T-cell (primary cell): Measurements from ENCODE around the gene SF1. TPM values are rescaled to one million over a fixed set of nuclear protein-coding genes. Genes with fewer than 3 reads are reported as not detected.

Source experiments
- ATAC-seq, 4 experiments: fragments of 200-7000 bp in 3 of 4; fragments of 150-1000 bp in 1 of 4; cut with Tn5 transposase; replicated peaks in 1 of 4; 1 replicate in 3 of 4; 2 replicates in 1 of 4; pipeline ENCODE4 v1.10.0; 2021; ENCODE audit warnings: moderate library complexity in 3 of 4, mild to moderate bottlenecking in 2 of 4, moderate number of reproducible peaks in 1 of 4
- CTCF ChIA-PET, 2 donors: fragments of 300-600 bp; sonication (Branson Sonifier 250); formaldehyde crosslinking; loops; one replicate each; lab custom pipeline; 2022; ENCODE audit warnings: antibody characterized with exemption in 2 of 2; lab: Charles Lee
- POLR2A ChIA-PET, 2 donors: fragments of 300-600 bp; sonication (Branson Sonifier 250); formaldehyde crosslinking; loops; one replicate each; lab custom pipeline; 2022; ENCODE audit warnings: antibody characterized with exemption in 2 of 2; lab: Charles Lee
- DNase-seq, 35 experiments: peaks; one replicate each; pipeline versions ENCODE4 v3.0.0 to v3.0.0-alpha.2; 2013 to 2023
- H3K27ac ChIP-seq: one replicate; pipeline ENCODE4 v1.5.1; 2013; ENCODE audit warnings: low read length
- H3K27me3 ChIP-seq, 2 experiments: replicated peaks in 1 of 2; 1 replicate in 1 of 2; 2 replicates in 1 of 2; pipeline versions ENCODE4 v1.6.1 to v1.7.0; 2013; ENCODE audit warnings: low read length in 1 of 2, mixed read lengths in 1 of 2; ENCODE audit not compliant: control insufficient read depth in 2 of 2, insufficient read depth in 2 of 2; ENCODE audit errors: extremely low read depth in 1 of 2
- H3K36me3 ChIP-seq, 2 donors: 1 replicate in 1 of 2; 2 replicates in 1 of 2; pipeline versions ENCODE4 v1.6.1 to v1.7.0; 2013; ENCODE audit warnings: low read length in 1 of 2; ENCODE audit not compliant: control insufficient read depth in 2 of 2, insufficient read depth in 1 of 2; ENCODE audit errors: extremely low read depth in 1 of 2
- H3K4me1 ChIP-seq, 2 experiments: 1 replicate in 1 of 2; 2 replicates in 1 of 2; pipeline versions ENCODE4 v1.6.1 to v1.7.0; 2013; ENCODE audit warnings: low read length in 2 of 2, mixed read lengths in 1 of 2; ENCODE audit not compliant: insufficient read depth in 2 of 2, control insufficient read depth in 1 of 2; ENCODE audit errors: extremely low read depth in 1 of 2
- H3K4me3 ChIP-seq, 2 donors: 1 replicate in 1 of 2; 2 replicates in 1 of 2; pipeline versions ENCODE4 v1.5.1 to v1.7.0; 2013; ENCODE audit warnings: mild to moderate bottlenecking in 2 of 2, low read length in 1 of 2, moderate library complexity in 1 of 2; ENCODE audit not compliant: control insufficient read depth in 1 of 2; ENCODE audit errors: extremely low read depth in 1 of 2
- H3K9me3 ChIP-seq: 2 replicates; pipeline ENCODE4 v1.7.0; 2013
- H3K27ac Mint-ChIP-seq, 2 donors: one replicate each; pipeline ENCODE4 v1.8.0; 2020 to 2021; ENCODE audit warnings: mild to moderate bottlenecking in 2 of 2, mixed read lengths in 2 of 2
- H3K27me3 Mint-ChIP-seq, 2 donors: one replicate each; pipeline ENCODE4 v1.8.0; 2021 to 2022; ENCODE audit warnings: mixed read lengths in 2 of 2
- H3K36me3 Mint-ChIP-seq: one replicate; pipeline ENCODE4 v1.8.0; 2021; ENCODE audit warnings: mixed read lengths
- H3K4me1 Mint-ChIP-seq, 3 donors: one replicate each; pipeline ENCODE4 v1.8.0; 2020 to 2022; ENCODE audit warnings: mixed read lengths in 3 of 3, mild to moderate bottlenecking in 1 of 3
- H3K4me3 Mint-ChIP-seq, 3 donors: one replicate each; pipeline ENCODE4 v1.8.0; 2020 to 2022; ENCODE audit warnings: mild to moderate bottlenecking in 3 of 3, mixed read lengths in 3 of 3, moderate library complexity in 3 of 3
- H3K9me3 Mint-ChIP-seq, 3 donors: one replicate each; pipeline ENCODE4 v1.8.0; 2020 to 2022; ENCODE audit warnings: mixed read lengths in 3 of 3
- WGBS: methylation state at CpG from one replicate; pipeline ENCODE4 v1.1.5; 2013; ENCODE audit warnings: missing lambda C conversion rate; ENCODE audit not compliant: insufficient coverage; 5-methylcytosine and 5-hydroxymethylcytosine counted together
- total RNA-seq, 35 experiments: library from RNA in 6 of 35; stranded (reverse) in 6 of 35; fragments of 120-200 nt in 1 of 35; gene quantifications; one replicate each; pipeline versions ENCODE4 v1.2.1 to v1.2.4 and lab custom pipeline; 2013 to 2026

SF1 gene
- total RNA-seq, 5 donors from 2014 or later (not counting 1 experiment from before 2014, with no cell fraction given): 670 to 1,510 (median 732) TPM

DNA sequence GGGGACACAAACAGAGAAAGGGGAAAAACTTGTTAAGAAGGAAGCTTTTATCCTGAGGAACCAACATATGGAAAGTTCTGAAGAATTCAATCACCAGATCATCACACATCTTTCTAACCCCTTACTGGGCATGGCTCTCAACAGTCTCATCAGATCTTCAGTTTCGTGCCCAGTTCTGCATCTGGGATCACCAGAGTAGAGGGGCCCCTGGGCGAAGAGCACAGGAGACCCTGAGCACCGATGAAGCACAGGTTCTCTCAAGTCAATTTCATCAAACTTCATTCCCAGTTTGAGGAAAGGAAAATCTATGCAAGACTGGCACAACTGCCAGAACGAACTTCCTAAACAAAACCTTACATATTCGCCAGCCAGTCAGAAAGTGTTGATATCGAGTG, 10.0 kb downstream of the SF1 start:
- Mint-ChIP-seq H3K36me3 (peaks cover 81% of the 10 kb centered on the region), H3K27me3 (no peaks in the 10 kb centered on the region), H3K4me1 (peaks cover 90 to 95% (median 93%) of the 10 kb centered on the region in 3 donors), H3K9me3 (no peaks in the 10 kb centered on the region), H3K27ac (peak overlapping the region; percentile 93 to 94), H3K4me3 (peak overlapping the region in 1 of 3 donors; percentile 86)
- H3K27ac ChIP-seq: peak overlapping the region; percentile 60
- H3K4me3 ChIP-seq: no peak overlapping the region
- no peaks in the 10 kb centered on the region for H3K27me3 ChIP-seq
- ATAC-seq: no peak
- peaks cover 57 to 87% of the 10 kb centered on the region in 2 experiments for H3K4me1 ChIP-seq
- CTCF ChIA-PET: interaction anchor here in 1 of 2 donors (1.3 kb wide), 1 partner anchor 10 kb away, joined by 4 read pairs; the partner anchor contains the start of gene SF1
- peaks cover 8 to 87% of the 10 kb centered on the region in 2 donors for H3K36me3 ChIP-seq
- POLR2A ChIA-PET: interaction anchor here (0.6 to 0.9 kb wide), 5 partner anchors 8 to 1851 kb away, joined by 3 to 6 read pairs (median 3); partner anchors contain the start of gene SF1 (in 1 of the 2)
- H3K9me3 ChIP-seq: no peaks in the 10 kb centered on the region
- no peak for DNase-seq
- WGBS: 80% methylated on average over 2 of the region's 6 CpGs

GRCh38 chr11:64767344-64768299, 10.7 kb downstream of the SF1 start:
- 9% methylated on average over 9 of the region's 19 CpGs for WGBS
- peaks cover 8 to 84% of the 10 kb centered on the region in 2 donors for H3K36me3 ChIP-seq
- ATAC-seq: peak; percentile 22 to 25 (median 24)
- Mint-ChIP-seq H3K4me3 (peak overlapping the region; percentile 47 to 86 (median 47)), H3K27ac (peak overlapping the region; percentile 93 to 94), H3K9me3 (no peaks in the 10 kb centered on the region), H3K27me3 (no peaks in the 10 kb centered on the region), H3K36me3 (peaks cover 81% of the 10 kb centered on the region), H3K4me1 (peaks cover 90 to 95% (median 93%) of the 10 kb centered on the region in 3 donors)
- POLR2A ChIA-PET: interaction anchor here (0.6 to 0.9 kb wide), 5 partner anchors 9 to 1852 kb away, joined by 3 to 6 read pairs (median 3); partner anchors contain the start of gene SF1 (in 1 of the 2)
- H3K4me3 ChIP-seq: peak overlapping the region in 1 of 2 donors; percentile 3
- CTCF ChIA-PET: interaction anchor here in 1 of 2 donors (1.3 kb wide), 1 partner anchor 11 kb away, joined by 4 read pairs; the partner anchor contains the start of gene SF1
- H3K27me3 ChIP-seq: no peaks in the 10 kb centered on the region
- peak overlapping the region; percentile 60 for H3K27ac ChIP-seq
- no peaks in the 10 kb centered on the region for H3K9me3 ChIP-seq
- DNase-seq: peak; percentile 57 to 89 (median 79)
- H3K4me1 ChIP-seq: peaks cover 57 to 87% of the 10 kb centered on the region in 2 experiments

DNA sequence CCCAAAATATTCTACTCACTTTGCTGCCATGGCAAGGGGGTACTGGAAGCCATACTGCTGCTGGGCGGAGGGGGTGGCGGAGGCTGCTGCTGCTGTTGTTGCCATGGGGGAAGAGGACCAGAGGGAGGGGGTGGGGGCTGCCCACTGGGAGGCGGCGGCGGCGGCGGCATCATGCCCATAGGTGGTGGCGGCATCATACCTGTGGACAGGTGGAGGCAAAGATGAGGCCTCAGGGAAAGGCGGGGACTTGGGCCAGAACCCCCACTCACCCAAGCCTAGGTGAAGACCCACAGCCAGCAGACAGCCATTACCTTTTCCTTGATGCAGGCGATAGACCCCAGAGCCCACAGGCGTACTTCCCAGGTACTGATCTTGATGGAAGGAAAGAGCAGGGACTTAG, 11.5 kb downstream of the SF1 start:
- POLR2A ChIA-PET: no interaction called here
- peaks cover 80% of the 10 kb centered on the region for H3K36me3 Mint-ChIP-seq
- CTCF ChIA-PET: no interaction called here

DNA sequence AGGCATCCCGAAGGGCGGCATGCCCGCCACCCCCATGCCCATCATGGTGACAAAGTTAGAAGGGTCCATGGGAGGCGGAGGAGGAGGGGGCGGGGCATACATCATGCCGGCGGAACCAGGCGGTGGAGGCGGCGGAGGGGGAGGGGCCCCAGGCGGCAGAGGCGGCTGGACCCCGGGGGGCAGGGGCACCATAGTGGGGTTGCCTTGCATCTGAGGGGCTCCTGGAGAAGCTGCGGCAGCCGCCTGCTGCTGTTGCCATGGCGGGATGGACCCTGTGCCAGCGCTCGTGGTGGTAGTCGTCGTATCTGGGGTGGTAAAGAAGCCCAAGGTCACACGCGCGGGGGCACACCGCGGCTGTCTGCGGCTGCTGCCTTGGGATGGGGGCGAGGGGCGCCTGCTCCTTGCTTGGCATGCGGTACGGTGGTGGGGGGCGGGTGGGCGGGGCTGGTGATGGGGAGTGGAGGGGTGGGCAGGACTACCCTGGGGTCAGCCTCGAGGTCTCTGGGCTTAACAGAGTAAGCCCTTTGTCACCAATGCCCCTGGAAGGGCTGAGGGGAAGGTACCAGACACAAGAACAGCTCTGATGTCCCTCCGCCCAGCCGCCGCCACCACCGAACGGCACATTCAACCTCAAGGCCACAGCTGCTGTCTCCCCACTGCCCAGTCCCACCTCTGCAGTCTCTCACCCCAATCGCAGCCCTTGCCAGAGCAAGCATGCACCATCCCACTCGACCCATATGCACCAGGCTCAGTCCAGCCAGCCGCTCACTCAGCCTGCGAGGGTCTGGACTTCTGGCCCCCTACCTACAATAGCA, 12.3 kb downstream of the SF1 start:
- peak overlapping the region; percentile 88 to 97 for H3K27ac Mint-ChIP-seq
- Histone ChIP-seq H3K4me1 (peaks cover 58 to 96% of the 10 kb centered on the region in 2 experiments), H3K27ac (no peak overlapping the region), H3K27me3 (no peaks in the 10 kb centered on the region), H3K36me3 (peaks cover 11 to 79% of the 10 kb centered on the region in 2 donors), H3K4me3 (no peak overlapping the region), H3K9me3 (no peaks in the 10 kb centered on the region)
- H3K4me1 Mint-ChIP-seq: peaks cover 90 to 95% (median 92%) of the 10 kb centered on the region in 3 donors
- WGBS: 82% methylated on average over 11 of the region's 42 CpGs
- ChIA-PET POLR2A (interaction anchor here in 1 of 2 donors (0.6 to 1.5 kb wide), 2 partner anchors 9 to 19 kb away, joined by 4 to 12 read pairs; no protein-coding TSS in a partner anchor), CTCF (interaction anchor here in 1 of 2 donors (0.9 kb wide), 1 partner anchor 10 kb away, joined by 4 read pairs; no protein-coding TSS in a partner anchor)
- ATAC-seq (no peak), DNase-seq (no peak)
- H3K27me3 Mint-ChIP-seq: no peaks in the 10 kb centered on the region
- peaks cover 72% of the 10 kb centered on the region for H3K36me3 Mint-ChIP-seq
- no peaks in the 10 kb centered on the region for H3K9me3 Mint-ChIP-seq
- peak overlapping the region in 2 of 3 donors; percentile 37 to 86 for H3K4me3 Mint-ChIP-seq

More for the DNA sequence above, 11.5 kb downstream of the SF1 start:
- peak overlapping the region in 1 of 3 donors; percentile 86 for H3K4me3 Mint-ChIP-seq
- Histone ChIP-seq H3K4me1 (peaks cover 56 to 91% of the 10 kb centered on the region in 2 experiments), H3K9me3 (no peaks in the 10 kb centered on the region), H3K27ac (peak overlapping the region; percentile 60), H3K27me3 (no peaks in the 10 kb centered on the region), H3K4me3 (no peak overlapping the region), H3K36me3 (peaks cover 8 to 83% of the 10 kb centered on the region in 2 donors)
- H3K4me1 Mint-ChIP-seq: peaks cover 90 to 95% (median 93%) of the 10 kb centered on the region in 3 donors
- ATAC-seq: no peak
- H3K27me3 Mint-ChIP-seq: no peaks in the 10 kb centered on the region
- no peaks in the 10 kb centered on the region for H3K9me3 Mint-ChIP-seq
- peak overlapping the region; percentile 93 to 94 for H3K27ac Mint-ChIP-seq
- no peak for DNase-seq
- WGBS: 93% methylated on average over 4 of the region's 11 CpGs

DNA sequence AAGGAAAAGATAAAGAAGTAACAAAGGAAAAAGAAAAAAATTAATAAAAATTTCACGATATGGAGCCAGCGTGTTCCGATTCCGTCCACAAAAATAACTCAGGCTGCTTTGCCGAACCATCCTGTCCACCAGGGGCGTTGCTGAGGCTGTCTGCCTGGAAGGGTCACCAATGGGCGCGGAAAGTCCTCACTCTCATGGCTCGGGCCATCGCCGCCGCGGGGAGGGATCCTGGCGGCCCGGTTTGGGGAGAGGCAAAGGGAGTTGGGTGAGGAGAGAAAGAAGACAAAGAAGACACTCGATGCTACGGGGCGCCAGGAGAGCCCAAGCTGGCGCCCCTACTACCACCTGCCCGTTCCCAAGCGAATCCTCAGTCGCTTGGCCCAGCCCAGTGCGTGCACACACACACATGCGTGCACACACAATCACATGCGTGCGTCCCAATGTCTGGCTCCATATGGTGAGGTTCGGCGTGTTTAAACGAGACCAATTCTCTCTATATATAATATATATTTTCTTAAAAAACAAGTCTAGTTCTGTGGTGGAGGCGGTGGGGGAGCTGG, 13.0 kb downstream of the SF1 start:
- DNase-seq (no peak), ATAC-seq (no peak)
- POLR2A ChIA-PET: interaction anchor here (1.5 to 2.2 kb wide), 2 partner anchors 13 to 18 kb away, joined by 12 to 17 read pairs; partner anchors contain the start of gene SF1 (in 1 of the 2)
- Histone ChIP-seq H3K4me1 (peaks cover 64 to 98% of the 10 kb centered on the region in 2 experiments), H3K27me3 (no peaks in the 10 kb centered on the region), H3K9me3 (no peaks in the 10 kb centered on the region), H3K36me3 (peaks cover 11 to 75% of the 10 kb centered on the region in 2 donors), H3K4me3 (no peak overlapping the region), H3K27ac (peak overlapping the region; percentile 74)
- H3K9me3 Mint-ChIP-seq: no peaks in the 10 kb centered on the region
- peaks cover 90 to 95% (median 92%) of the 10 kb centered on the region in 3 donors for H3K4me1 Mint-ChIP-seq
- CTCF ChIA-PET: interaction anchor here in 1 of 2 donors (1.6 kb wide), 1 partner anchor 13 kb away, joined by 8 read pairs; the partner anchor contains the start of gene SF1
- H3K27me3 Mint-ChIP-seq: no peaks in the 10 kb centered on the region
- WGBS: 93% methylated on average over 8 of the region's 30 CpGs
- peaks cover 65% of the 10 kb centered on the region for H3K36me3 Mint-ChIP-seq
- H3K27ac Mint-ChIP-seq: peak overlapping the region; percentile 88 to 97
- H3K4me3 Mint-ChIP-seq: peak overlapping the region; percentile 70 to 86 (median 76)
